ENCODE data around the gene NUDT14. TPM values are rescaled to one million over a fixed set of nuclear protein-coding genes. Genes with fewer than 3 reads are reported as not detected.

The NUDT14 gene
- polyA plus RNA-seq, 5 donors: 21.3 to 48.9 (median 28.6) TPM

DNA sequence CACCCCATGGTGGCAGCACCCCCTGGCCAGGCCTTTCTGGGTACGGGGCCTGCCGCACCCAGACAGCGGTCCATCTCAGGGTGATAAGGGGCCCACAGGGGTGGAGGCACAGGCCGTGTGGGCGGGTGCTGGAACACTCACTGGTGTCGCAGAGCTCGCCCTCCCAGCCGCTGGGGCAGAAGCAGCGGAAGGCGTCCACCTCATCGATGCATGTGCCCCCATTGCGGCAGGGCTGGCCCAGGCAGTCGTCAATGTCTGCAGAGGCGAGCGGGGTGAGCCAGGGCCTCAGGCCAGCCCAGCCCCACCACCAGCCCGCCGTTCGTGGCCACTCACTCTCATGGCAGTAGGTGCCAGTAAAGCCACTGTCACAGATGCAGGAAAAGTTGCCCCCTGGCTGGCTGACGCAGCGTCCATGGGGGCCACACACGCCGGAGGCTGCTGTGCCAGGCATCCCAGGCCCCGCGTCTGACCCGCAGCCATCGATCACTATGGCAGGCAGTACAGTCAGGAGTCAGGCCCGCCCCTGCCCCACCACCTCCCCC is 32.4 kb downstream of the NUDT14 start:
- DNase-seq: no peak

GRCh38 chr14:105147671-105148603 is 33.2 kb downstream of the NUDT14 start:
- DNase-seq: no peak

DNA sequence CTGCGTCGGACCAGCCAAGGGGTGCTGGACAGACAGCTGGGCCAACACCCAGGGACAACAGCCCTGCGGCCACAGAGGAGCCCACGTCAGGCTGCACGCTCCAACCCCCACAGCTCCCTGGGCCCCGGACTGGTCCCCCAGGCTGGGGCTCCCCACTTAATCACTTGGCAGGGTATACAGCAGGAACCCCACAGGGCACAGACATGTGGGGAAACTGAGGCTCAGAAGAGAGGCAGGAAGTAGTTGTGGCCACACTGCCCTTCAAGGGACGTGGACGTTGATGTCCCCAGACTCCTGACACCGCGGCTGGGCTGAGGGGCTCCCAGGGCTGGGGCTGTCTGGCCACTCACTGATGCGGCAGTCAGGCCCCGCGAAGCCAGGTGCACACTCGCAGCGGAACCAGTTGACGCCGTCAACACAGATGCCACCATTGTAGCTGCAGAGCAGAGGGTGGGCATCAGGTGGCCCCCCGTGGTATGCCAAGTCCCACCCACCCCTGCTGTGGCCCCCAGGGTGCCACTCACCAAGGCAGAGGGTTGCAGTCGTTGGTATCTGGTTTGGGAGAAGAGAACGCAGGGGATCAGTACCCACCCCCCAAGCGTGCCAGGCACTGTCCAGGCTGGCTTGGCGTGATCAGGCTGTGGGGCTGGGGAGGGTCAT is 34.0 kb downstream of the NUDT14 start:
- no peak for DNase-seq

DNA sequence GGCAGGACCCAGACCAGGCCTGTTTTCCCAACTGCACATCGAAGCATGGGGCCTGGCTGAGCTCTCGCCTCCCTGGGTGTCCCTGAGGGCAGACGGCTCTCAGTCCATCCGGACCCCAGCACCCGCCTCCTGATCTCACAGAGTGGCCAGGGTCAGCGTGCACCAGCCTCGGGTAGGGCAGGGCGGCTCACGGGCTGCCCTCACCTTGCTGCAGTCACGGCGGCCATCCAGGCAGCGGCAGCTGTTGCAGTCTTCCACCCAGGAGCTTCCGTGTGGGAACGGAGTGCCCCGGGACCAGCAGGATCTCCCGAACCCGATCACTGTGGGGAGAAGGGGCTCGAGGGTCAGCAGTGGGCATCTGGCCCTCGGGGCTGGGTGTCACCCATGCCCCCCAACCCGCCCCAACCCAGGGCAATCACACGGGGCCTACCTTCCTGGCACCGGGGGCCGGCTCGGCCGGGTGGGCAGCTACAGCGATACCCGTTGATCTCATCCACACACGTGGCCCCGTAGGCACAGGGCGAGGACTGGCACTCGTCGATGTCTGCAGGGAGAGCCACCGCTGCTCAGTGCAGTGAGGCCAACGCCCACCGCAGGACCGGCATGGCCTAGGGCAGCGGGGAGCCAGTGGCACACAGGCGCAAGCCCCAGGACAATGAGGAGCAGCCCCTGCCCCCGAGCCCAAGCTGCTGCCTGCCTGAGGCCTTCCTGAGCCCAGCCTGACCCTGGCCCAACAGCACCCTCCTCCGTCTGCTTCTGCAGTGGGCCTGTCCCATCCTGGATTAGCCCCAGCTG is 34.7 kb downstream of the NUDT14 start:
- DNase-seq: no peak

GRCh38 chr14:105145381-105146180 is 35.5 kb downstream of the NUDT14 start:
- DNase-seq: no peak

GRCh38 chr14:105144666-105145380 is 36.3 kb downstream of the NUDT14 start:
- DNase-seq: no peak

GRCh38 chr14:105144026-105144665 is 37.0 kb downstream of the NUDT14 start:
- no peak for DNase-seq

- DNase-seq: no peak
Observed at GRCh38 chr14:105143451-105144025, 37.6 kb downstream of the NUDT14 start.

DNA sequence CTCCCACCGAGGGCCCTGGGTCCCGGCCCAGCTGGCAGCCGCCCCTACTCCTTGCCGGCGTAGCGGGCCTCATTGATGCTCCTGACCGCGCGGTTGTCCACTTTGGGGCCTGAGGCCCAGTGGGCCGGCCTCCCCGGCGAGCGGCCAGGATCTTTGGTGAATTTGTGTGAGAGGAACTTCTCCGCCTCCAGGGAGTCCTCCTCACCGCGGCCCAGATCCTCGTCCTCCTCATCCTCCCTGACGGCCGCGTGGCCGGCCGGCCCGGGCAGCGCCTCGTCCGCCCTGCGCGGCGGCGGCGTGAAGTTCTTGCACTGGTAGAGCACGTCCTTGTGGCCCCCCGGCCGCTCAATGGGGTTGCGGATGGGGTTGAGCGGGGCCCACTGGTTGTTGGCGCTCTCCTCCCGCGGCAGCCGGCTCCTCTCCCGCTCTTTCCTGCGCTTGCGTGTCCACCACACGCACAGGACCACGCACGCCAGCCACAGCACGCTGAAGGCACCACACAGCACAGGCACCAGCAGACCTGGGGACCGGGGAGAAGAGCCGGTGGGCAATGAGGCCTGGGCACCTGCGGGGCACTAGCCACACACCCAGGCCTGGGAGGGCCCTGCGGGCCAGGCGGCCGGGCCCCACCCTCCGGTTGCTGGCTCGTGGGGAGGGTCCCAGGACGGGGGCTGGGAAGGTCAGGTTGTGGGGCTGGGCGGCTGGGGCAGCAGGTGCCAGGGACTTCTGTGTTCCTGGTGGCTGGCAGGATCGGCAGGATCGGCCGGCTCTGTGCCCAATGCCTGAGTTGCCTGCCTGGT is 38.3 kb downstream of the NUDT14 start:
- DNase-seq: no peak

- DNase-seq: no peak
Observed at GRCh38 chr14:105141486-105142281, 39.4 kb downstream of the NUDT14 start.

- no peak for DNase-seq
Observed at GRCh38 chr14:105141026-105141425, 40.1 kb downstream of the NUDT14 start.

GRCh38 chr14:105140581-105140980 is 40.5 kb downstream of the NUDT14 start:
- DNase-seq: no peak

- DNase-seq: no peak
Observed at GRCh38 chr14:105139831-105140239, 41.3 kb downstream of the NUDT14 start.

- DNase-seq: no peak
Observed at GRCh38 chr14:105139212-105139825, 41.8 kb downstream of the NUDT14 start.

DNA sequence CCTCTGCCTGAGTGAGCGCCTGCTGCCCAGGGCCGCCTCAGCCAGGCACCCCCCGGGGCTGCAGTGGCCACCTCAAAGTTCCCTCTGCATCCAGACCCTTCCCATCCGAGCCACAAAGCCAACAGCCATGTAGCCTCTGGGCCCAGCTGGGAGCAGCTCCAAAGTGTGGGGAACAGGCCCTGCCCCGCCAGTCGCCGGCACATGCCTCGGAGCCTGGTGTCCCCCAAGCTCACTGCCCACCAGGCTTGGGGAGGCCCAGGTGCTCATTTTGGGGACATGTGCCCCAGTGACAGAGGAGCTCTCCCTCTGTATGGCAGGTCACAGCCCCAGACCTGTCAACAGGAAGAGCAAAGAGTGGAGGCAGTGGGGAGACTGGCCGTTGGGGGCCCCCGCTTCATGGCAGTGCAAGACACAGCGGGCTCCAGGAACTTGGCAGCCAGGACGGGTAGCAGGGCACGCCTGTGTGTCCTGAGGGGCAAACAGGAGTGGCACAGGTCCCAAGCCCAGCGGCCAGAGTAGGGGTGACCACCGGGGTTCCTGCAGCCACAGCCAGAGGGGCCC is 42.5 kb downstream of the NUDT14 start:
- no peak for DNase-seq

DNA sequence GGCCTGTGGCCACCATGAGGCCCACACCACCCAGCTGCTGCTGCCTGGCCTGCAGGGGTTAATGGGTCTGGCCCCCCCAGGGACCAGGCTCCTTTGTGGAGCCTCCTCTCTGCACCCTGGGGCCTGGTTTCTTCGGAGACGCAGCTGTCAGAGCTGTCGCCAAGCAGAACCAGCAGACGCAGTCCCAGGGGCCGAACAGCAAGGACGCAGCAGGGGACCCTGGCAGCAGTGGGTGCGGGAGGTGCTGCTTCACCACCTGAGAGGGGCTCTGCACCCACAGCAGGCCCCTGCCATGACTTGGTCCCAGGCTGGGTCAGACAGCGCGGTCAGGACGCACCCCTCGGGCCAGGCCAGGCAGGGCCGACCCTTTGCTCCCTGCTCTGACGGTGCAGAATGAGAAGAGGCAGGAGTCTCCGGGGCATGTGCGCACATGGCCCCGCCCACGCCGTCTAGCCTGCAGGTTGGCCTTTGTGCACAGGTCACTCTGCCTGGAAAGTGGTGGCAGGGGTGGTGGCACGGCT is 43.0 kb downstream of the NUDT14 start:
- DNase-seq: no peak
